Measurements from ENCODE around the gene SRXN1. TPM values are rescaled to one million over a fixed set of nuclear protein-coding genes. Genes with fewer than 3 reads are reported as not detected.
"Not testable (repeated sequence)": the region's sequence is repeated elsewhere in the genome, so short reads cannot be mapped to it uniquely, and the experiment has no call there.

The SRXN1 gene
- total RNA-seq, 1 donor from 2014 or later, result 41.5 TPM

GRCh38 chr20:655726-656624 lies 3.0 kb upstream of the SRXN1 start:
- no peak for DNase-seq (ENCODE audit: low spot score)

- no peak for DNase-seq (ENCODE audit: low spot score)
Observed at GRCh38 chr20:654417-654750, 1.4 kb upstream of the SRXN1 start.

- DNase-seq (ENCODE audit: low spot score), result no peak
Observed at GRCh38 chr20:653590-654416, 803 bp upstream of the SRXN1 start.

GRCh38 chr20:652615-653109 lies 338 bp downstream of the SRXN1 start:
- no peak for DNase-seq (ENCODE audit: low spot score)

GRCh38 chr20:651713-652614 lies 1.0 kb downstream of the SRXN1 start:
- DNase-seq (ENCODE audit: low spot score), result no peak

- no peak for DNase-seq (ENCODE audit: low spot score)
Observed at GRCh38 chr20:650954-651353, 2.0 kb downstream of the SRXN1 start.

GRCh38 chr20:650281-650680 lies 2.7 kb downstream of the SRXN1 start:
- DNase-seq (ENCODE audit: low spot score), result no peak

GRCh38 chr20:647479-648019 lies 5.5 kb downstream of the SRXN1 start:
- DNase-seq (ENCODE audit: low spot score), result no peak

GRCh38 chr20:646868-647233 lies 6.1 kb downstream of the SRXN1 start:
- DNase-seq (ENCODE audit: low spot score), result no peak

GRCh38 chr20:646107-646867 lies 6.7 kb downstream of the SRXN1 start:
- no peak for DNase-seq (ENCODE audit: low spot score)

- DNase-seq (ENCODE audit: low spot score), result no peak
Observed at GRCh38 chr20:645318-646106, 7.5 kb downstream of the SRXN1 start.

GRCh38 chr20:644692-645317 lies 8.2 kb downstream of the SRXN1 start:
- no peak for DNase-seq (ENCODE audit: low spot score)

GRCh38 chr20:642398-643174 lies 10.4 kb downstream of the SRXN1 start:
- DNase-seq (ENCODE audit: low spot score), result no peak

- not testable (repeated sequence) for DNase-seq (ENCODE audit: low spot score)
Observed at GRCh38 chr20:642013-642397, 11.0 kb downstream of the SRXN1 start.

GRCh38 chr20:641516-641875 lies 11.5 kb downstream of the SRXN1 start:
- no peak for DNase-seq (ENCODE audit: low spot score)

GRCh38 chr20:640674-641515 lies 12.1 kb downstream of the SRXN1 start:
- DNase-seq (ENCODE audit: low spot score), result no peak

- no peak for DNase-seq (ENCODE audit: low spot score)
Observed at GRCh38 chr20:638579-638978, 14.4 kb downstream of the SRXN1 start.
